NCI-H345 (cell line): ENCODE data around the gene MAP2K2.
"Not testable (repeated sequence)": the region's sequence is repeated elsewhere in the genome, so short reads cannot be mapped to it uniquely, and the experiment has no call there.

Source experiments
- DNase-seq: peaks from one replicate; lab custom pipeline; 2025; lab: John Stamatoyannopoulos, UW

MAP2K2 gene

DNA sequence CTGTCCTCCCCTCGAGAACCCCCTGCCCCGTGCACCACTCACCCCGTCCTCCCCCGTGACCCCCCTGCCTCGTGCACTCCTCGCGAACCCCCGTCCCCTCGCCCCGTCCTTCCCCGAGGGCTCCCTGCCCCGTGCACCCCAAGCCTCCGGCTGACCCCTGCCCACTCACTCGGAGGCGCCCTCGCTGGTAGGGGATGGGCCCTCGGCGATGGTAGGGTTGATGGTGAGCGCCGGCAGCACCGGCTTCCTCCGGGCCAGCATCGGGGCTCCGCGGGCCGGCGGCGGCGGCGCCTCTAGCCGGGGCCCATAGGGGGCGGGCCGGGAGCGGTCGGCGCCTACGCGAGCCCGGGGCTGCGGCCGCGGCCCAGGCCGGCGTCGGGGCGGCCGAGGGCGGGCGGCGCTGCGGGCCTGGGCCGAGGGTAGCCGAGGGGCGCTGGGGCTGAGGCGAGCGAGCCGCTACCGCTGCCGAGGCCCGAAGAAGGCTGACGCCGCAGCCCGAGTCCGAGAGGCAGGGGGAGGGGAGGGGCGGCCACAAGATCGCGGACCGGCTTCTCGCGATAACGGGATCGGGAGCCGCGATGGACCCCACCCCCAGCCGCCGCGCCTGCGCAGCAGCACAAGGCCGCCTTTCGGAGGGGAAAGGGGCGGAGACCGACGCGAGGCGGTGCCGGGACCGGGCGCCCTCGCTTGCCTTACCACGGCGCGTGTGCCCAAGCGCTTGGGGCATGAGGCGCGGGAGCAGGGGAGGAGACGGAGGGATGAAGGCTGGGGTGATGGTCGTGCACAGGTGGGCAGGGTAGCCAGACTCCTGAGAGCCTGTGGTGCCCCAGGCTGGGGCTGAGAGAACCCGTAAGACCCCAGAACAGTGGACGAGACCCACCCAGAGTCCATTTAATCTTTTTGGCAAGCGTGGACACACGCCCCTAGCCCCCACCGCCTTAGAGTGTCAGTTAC lies at the start of gene MAP2K2:
Gene MAP2K2, minus strand, starts transcription at position 508 of the 954 bp plus-strand sequence. Its CDS starts 247 bp downstream, at position 261.
- DNase-seq = peak; percentile 94

DNA sequence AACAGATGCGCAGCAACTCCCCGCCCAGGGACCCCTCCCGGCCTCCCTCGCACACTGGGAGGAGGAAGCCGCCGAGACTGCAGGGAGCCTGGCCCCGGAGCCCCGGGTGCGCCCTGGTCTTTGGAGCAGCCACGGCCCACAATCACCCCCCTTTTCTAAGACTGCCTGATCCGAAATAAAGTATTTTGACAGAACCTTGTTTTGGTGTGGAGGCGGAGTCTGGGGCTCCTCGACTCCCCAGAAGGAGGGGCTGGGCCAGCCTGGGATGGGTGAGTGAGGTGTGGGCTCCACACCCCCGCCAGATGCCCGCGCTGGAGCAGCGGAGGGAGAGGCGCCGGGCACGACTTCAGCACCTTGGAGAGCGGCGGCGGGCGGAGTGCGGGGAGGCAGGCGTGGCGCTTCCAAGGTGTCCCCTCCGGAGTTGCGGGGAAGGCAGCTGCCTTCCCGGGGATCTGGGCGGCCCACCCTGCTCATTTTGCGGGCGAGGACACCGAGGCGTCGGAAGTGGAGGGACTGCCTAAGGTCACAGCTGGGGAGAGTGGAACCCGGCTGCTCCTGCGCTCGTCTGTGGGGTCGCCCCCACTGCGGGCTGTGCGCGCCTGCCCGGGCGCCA lies 49.0 kb upstream of the MAP2K2 start:
- no peak for DNase-seq

DNA sequence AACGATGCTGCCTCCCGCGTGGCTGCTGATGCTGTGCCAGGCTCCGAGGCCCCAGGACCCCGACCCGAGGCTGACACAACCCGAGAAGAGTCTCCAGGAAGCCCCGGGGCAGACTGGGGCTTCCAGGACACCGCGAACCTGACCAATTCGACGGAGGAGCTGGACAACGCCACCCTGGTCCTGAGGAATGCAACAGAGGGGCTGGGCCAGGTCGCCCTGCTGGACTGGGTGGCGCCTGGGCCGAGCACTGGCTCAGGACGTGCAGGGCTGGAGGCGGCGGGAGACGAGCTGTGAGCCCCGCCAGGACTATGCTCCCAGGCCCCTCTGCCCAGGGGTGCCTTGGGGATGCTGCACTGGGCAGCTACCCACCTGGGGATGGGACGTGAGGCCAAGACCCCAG lies 47.8 kb upstream of the MAP2K2 start:
- DNase-seq = no peak

DNA sequence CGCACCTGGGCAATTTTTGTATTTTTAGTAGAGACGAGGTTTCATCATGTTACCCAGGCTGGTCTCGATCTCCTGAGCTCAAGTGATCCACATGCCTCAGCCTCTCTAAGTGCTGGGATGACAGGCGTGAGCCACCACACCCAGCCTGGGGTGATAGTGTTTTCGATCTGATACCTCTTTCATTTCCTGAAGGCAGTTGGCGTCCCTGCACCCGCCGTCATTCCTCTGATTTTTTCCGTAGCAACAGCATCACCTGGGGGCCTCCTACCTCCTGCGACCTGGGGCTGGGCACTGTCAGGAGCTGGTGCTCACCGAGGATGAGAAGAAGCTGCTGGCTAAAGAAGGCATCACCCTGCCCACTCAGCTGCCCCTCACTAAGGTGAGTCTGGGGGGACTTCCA lies 40.3 kb upstream of the MAP2K2 start:
- DNase-seq = no peak

DNA sequence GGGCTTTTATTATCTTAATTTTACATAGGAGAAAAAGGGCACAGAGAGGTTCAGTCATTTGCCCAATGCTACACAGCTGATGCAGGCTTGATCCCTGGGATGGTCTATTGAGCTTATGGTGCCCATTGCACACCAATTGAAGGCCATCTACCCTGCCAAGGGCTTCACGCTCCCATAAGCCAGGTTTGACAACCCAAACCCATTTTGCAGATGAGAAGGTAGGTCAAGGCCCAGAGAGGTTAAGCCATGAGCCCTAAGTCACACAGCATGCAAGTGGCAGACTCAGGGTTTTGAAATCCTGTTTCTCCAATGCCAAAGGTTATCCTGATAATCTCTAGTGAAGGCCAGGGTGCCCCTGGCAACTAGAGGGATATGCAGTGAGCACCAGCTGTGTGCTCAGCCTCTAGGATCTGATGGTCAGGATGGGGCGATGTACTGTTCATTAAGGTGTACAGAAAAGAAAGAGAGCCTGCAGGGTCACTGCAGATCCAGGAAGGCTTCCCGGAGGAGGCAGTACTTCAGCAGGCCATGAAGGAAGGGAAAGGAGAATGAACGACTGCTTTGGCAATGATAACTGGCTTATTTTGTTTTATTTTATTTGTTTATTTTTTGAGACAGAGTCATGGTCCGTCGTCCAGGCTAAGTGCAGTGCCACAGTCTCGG lies 37.6 kb upstream of the MAP2K2 start:
- DNase-seq = no peak

DNA sequence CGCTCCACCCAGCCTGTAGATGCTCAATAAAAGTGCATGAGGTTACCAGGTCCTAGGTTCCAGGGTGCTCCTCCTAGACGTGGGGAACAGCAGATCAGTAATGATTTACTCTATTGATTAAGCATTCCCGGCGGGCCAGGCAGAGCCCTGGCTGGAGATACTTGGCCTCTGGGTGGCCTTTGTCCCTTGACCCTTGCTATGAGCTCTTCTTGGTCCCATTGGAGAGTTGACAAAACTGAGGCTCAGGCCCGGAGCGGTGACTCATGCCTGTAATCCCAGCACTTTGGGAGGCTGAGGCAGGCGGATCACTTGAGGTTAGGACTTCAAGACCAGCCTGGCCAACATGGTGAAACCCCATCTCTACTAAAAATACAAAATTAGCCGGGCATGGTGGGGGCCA lies 34.0 kb upstream of the MAP2K2 start:
- not testable (repeated sequence) for DNase-seq

DNA sequence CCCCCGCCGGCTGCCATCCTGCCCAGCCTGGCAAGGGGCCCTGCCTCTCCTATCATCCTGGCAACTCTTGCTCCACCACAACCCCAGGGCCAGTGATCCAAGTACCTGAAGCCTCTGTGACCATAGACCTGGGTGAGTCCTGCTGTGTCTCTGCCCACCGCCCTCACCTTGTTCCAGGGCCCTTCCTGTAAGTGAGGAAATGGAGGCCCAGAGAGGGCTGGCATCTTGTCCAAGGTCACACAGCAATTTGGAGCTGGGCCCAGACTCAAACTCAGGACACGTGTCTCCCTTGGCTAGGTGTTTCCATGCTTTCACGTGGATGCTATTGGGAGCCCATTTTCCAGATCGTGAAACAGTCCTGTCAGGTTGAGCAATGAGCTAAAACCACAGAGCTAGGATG lies 33.2 kb upstream of the MAP2K2 start:
- DNase-seq = no peak

DNA sequence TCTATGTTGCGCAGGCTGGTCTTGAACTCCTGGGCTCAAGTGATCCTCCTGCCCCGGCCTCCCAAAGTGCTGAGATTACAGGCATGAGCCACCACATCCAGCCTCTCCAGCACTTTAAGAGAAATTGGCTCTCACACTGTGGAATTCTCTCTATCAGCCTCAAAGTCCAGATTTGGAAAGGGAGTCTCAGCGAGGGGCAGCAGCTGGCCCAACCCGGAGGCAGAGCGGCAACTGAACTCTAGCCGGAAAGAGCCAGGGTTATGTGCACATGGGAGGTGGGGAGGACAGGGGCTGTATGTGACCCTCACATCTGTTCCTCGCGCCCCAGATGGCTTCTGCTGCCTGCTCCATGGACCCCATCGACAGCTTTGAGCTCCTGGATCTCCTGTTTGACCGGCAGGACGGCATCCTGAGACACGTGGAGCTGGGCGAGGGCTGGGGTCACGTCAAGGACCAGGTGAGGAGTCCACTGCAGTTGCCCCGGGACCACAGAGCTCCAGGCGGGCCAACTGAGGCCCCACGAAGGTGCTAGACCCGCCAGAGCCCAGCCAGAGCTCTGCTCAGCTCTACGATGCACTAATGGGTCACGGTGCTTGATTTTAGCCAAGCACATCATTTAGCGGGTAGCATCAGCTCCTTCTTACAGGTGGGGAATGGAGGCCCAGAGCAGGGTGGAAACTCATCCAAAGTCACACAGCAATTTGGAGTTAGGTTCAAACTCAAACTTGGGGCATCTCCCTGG lies 30.8 kb upstream of the MAP2K2 start:
- DNase-seq = no peak

DNA sequence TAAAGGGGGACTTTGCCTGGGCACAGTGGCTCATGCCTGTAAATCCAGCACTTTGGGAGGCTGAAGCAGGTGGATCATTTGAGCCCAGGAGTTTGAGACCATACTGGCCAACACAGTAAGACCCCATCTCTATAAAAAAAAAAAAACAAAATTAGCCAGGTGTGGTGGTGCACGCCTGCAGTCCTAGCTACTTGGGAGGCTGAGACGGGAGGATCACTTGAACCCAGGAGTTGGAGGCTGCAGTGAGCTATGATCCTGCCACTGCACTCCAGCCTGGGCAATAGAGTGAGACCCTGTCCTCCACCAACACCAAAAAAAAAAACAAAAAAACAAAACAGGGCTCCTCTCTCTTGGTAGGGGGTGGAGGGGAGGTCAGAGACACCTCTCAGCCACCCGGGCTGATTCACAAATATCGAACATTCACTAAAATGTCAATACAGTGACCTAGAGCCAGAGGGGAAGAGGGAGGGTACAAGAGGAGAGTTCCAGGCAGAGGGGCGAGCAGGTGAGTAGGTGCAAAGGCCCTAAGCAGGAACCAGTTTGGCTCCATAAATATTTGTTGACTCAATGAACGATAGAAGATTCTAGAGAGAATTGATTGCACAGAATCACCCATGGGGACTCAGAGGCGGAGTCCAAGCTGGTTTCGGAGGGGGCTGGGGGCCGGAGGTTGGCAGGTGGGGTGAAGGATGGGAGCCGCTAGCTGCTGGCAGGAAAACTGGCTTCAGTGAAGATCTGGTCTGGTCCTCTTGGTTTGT lies 28.5 kb upstream of the MAP2K2 start:
- DNase-seq = no peak

DNA sequence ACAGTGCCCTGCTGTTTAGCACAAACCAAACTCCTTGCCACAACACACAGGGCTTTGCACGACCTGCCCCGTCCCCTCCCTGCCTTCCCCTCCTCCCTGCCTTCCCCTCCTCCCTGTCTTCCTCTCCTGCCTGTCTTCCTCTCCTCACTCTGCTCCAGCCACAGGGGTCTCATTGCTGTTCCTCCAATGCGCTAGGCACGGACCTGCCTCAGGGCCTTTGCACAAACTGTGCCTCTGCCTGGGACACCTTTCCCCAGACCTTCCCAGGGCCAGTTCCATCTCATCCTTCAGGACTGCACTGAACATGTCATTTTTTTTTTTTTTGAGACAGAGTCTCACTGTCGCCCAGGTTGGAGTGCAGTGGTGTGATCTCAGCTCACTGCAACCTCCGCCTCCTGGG lies 27.7 kb upstream of the MAP2K2 start:
- no peak for DNase-seq

DNA sequence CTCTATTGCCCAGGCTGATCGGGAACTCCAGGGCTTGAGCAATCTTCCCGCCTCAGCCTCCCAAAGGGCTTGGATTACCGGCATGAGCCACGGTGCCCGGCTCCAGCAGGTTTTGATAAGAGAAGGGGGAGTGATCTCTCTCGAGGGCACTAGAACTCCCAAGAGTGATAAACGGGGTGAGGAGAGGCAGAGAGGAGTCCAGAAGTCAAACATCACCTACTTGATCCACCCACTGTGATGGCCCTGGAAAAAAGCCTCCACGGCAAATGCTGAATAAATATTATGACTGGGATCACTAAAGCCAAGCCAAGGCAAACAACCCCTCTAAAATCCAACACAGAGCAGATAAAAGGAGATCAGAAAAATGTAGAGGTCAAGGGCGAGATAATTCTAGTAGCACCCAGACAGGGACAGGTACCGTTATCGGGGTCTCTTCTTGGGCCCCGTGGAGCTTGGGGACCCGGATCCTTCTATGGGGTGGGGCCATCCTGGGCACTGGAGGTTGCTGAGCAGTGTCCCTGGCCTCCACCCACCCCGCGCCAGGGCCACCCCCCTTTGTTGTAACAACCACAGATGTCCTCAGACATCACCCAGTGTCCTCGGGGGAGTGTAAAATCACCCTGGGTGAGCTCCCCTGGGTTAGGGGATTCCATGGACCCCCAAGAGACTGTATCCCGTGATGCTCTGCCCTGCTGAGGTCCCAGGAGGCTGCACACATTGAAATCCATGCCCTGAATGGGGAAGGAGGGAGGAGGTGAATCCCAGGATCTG lies 25.8 kb upstream of the MAP2K2 start:
- peak; percentile 19 for DNase-seq

DNA sequence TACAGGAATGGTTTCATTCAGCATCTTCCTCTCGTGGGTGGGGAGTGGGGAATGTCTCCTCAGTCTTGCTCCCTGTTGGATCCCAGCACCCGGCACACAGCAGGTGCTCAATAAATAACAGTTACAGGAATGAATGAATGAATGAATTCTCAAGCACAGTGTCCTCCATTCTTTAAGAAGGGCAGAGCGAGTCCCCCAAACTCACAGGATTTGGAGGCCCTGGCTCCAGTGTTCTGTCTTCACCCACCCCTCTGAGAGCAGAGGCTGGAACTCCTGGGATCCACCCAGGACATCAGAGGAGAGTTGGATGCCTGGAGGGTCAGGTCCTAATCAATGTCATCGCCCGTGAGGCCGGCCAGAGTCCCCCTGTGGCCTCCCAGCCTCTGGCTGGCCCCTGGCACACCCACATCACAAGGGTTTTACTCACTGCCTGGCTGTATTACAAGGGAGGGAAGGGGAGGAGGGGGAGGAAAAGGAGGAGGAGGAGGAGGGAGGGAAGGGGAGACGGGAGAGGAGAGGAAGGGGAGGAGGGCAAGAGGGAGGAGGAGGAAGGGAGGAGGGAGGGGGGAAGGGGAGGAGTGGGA lies 20.8 kb upstream of the MAP2K2 start:
- DNase-seq = no peak

DNA sequence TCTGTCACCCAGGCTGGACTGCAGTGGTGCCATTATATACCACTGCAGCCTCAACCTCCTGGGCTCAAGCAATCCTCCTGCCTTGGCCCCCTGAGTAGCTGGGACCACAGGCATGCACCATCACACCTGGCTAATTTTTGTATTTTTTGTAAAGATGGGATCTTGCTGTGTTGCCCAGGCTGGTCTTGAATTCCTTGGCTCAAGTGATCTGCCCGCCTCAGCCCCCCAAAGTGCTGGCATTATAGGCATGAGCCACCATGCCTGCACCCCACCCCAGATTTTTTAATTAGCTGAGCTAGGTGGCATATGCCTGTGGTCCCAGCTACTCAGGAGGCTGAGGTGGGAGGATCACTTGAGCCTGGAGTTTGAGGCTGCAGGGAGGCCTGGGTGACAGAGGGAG lies 19.0 kb upstream of the MAP2K2 start:
- DNase-seq = not testable (repeated sequence)

DNA sequence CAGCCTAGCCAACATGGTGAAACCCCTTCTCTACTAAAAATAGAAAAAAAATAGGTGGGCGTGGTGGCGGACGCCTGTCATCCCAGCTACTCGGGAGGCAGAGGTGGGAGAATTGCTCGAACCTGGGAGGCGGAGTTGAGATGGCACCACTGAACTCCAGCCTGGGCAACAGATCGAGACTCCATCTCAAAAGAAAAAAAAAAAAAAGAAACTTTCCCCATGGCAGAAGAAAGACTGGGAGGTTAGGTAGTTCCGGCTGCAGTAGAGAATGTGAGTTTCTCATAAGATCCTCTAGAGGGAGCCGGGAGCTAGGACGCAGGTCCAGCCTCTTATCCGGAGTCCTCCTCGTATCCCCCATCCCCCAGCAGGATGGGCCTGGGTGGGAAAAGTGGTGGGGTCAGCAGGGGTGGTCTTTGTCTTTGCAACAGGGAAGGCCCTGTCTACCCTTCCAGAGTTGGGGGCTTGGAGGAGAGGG lies 16.4 kb upstream of the MAP2K2 start:
- peak; percentile 72 for DNase-seq

DNA sequence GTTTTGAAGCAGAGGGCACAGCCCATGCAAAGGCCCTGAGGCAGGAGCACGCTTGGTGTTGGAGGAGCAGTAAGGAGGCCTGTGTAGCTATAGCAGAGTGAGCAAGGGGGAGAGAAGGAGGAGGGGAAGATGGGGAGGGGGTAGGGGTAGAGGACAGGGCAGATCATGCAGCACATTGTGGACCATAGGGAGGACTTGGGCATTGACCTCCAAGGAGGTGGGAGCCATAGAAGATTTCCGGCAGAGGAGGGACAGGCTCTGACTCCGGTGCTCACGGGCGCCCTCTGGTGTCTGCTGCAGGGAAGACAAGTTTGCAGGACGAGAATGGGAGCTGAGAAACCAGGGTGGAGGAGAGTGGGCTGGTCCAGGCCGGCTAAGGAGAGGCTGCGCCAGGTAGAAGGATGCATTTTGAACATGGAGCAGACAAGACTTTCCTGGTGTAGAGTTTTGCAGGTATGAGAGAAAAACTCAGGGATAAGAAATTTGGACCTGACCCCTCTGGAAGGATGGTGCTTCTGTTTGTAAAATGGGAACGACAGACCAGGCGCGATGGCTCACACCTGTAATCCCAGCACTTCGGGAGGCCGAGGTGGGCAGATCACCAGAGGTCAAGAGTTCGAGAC lies 15.8 kb upstream of the MAP2K2 start:
- peak; percentile 67 for DNase-seq

DNA sequence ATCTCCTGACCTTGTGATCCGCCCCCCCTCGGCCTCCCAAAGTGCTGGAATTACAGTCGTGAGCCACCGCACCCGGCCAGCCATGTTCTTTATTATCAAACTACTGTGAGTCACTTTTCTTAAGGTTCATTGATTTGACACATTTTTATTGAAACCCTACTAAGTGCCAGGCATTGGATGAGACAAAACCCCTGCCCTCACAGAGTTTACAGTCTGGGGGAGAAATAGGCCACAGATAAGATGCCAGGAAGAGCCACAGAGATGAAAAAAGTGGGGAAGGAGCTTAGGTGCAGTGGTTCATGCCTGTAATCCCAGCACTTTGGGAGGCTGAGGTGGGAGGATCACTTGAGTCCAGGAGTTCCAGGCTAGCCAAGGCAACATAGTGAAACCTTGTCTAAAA lies 14.5 kb upstream of the MAP2K2 start:
- DNase-seq = no peak

DNA sequence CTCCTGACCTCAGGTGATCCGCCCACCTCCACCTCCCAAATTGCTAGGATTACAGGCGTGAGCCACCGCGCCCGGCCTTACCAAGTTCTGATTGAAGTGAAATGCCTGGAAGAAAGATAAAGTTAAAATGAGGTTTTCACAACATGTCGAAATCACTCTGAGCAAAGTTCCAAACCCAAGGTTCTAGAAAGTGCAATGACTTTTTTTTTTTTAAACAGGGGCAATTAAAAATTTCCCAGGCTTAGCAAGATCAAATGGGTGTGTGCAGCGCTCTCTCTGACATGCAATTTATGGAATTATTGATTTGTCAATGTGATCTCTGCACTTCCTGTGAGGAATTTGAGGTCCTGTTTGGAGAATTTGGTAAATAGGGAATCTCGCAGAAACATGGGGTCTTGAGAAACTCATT lies 12.8 kb upstream of the MAP2K2 start:
- no peak for DNase-seq

DNA sequence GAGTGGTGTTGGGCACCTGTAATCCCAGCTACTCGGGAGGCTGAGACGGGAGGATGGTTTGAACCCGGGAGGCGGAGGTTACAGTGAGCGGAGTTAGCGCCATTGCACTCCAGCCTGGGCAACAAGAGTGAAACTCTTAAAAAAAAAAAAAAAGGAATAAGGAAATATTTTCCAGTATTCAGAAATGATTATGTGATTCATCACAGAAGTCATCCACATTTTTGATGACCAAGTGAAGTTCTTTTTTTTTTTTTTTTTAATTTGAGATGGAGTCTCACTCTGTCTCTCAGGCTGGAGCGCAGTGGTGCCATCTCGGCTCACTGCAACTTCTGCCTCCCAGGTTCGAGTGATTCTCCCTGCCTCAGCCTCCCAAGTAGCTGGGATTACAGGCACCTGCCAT lies 11.5 kb upstream of the MAP2K2 start:
- DNase-seq = not testable (repeated sequence)

DNA sequence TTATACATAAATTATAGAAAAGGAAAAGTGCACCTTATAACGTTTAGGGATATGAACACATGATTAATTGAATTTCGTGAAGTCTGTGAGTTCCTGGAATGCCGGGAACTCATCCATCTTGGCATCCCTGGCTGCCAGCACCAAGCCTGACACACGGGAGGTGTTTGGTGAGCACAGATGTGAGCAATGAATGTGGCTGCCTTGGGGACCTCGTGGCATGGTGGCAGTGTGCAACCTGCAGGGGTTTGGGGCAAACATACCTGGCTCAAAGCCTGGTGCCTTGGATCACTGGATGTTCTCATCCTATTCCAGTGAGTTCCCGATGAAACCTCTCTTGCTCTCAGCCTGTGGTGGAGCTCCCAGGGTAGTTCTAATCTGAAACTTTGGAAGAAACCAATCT lies 10.4 kb upstream of the MAP2K2 start:
- no peak for DNase-seq
